22Rv1 (cell line): ENCODE results near the gene PTCH1.

Source experiments
- ZFX ChIP-seq: fragments of 450-650 bp; IDR thresholded peaks from 2 replicates; pipeline ENCODE4 v1.6.1; 2017; ENCODE audit warnings: antibody characterized with exemption, borderline replicate concordance
- TF ChIP-seq, protein P1 (sequence below): fragments of 450-650 bp; IDR thresholded peaks from 2 replicates; pipeline ENCODE4 v1.5.1; 2017; ENCODE audit warnings: mild to moderate bottlenecking

DNA sequence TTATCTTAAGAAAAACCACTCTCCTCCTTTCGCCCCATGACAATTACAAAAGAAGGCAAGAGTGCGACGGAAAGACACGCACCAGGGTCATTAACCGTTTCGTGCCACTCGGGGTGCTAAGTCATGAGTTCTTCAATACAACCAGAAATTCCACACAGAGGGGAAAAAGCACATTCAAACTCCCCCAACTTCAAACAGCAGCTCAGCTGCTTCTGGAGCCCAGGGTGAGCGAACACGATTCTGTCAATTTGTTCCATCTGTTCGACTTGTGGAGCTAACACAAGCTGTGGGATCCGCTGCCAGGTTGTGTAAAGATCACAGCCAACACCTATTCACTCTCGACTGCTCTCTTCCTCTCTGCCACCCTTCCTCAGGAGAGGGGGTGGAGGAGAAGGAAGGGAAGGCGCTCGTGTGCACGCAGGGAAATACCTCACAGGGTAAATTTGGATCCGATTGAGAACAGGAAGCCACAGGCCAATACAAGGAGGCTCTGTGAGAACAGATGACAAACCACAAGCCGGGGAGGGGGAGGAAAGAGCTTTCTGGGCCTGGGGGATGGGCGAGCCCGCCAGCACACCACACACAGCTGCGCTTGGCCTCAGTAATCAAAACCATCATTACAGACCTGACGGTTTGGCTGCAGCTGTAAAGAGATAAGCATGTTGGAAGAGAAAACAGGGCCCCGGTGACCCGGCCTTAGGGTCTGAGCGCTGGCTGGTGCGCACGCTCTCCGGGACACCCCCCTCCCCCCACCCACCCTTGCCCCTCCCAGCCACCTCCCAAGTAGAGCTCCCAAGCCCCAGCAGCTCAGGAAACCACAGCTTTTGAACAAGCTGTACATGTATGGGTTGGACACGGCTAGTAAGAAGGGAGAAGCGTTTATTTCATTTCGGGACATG is 54.3 kb downstream of the PTCH1 start:
- TF ChIP-seq, protein P1, sequence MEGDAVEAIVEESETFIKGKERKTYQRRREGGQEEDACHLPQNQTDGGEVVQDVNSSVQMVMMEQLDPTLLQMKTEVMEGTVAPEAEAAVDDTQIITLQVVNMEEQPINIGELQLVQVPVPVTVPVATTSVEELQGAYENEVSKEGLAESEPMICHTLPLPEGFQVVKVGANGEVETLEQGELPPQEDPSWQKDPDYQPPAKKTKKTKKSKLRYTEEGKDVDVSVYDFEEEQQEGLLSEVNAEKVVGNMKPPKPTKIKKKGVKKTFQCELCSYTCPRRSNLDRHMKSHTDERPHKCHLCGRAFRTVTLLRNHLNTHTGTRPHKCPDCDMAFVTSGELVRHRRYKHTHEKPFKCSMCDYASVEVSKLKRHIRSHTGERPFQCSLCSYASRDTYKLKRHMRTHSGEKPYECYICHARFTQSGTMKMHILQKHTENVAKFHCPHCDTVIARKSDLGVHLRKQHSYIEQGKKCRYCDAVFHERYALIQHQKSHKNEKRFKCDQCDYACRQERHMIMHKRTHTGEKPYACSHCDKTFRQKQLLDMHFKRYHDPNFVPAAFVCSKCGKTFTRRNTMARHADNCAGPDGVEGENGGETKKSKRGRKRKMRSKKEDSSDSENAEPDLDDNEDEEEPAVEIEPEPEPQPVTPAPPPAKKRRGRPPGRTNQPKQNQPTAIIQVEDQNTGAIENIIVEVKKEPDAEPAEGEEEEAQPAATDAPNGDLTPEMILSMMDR: no peak
- no peak for TF ChIP-seq ZFX
